Stimulated activated CD8-positive, alpha-beta memory T cell treated with anti-CD3 and anti-CD28 coated beads, Interleukin-2, amount 100 ng/mL, for 1 hour (primary cell): Measurements from ENCODE around the gene FHOD3.
"Not testable (repeated sequence)": the region's sequence is repeated elsewhere in the genome, so short reads cannot be mapped to it uniquely, and the experiment has no call there.

ENCODE experiments used
- DNase-seq, 2 donors: peaks; one replicate each; pipeline ENCODE4 v3.0.0-alpha.2; 2020; ENCODE audit warnings: low read depth in 2 of 2

The FHOD3 gene

DNA sequence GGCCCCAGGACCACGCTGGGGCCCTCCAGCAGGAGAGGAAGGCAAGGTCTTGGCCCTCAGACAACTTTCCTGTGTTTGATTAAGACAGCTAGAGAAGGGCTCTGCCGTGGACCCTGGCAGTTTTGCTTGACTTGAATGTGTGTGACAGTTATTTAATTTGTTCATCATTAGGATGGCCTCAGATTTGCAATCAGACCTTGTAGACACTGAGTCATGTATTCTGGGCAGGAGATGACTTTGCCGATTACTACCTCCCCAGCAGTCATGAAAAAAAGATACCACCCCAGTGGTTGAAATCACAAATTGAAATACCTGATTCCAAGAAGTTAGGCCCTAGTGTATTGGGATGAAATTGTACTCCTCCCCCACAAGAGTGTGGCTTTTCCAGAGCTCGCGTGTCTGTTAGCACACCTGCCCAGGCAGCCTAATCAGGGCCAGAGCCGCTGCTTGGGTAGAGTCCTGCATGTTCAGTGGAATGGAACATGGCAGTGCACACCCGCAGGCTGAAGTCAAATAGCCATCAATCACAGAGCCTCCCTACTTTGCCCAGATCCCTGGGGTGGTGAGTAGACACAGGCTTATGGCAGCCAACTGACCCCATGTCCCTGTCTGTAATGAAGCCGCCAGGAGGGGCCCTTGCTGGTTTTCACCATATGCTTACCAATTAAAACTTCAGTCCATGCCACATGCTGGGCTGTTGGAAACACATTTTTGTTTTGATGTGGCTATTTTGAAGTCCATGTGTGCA lies 408.8 kb downstream of the FHOD3 start:
- no peak for DNase-seq

DNA sequence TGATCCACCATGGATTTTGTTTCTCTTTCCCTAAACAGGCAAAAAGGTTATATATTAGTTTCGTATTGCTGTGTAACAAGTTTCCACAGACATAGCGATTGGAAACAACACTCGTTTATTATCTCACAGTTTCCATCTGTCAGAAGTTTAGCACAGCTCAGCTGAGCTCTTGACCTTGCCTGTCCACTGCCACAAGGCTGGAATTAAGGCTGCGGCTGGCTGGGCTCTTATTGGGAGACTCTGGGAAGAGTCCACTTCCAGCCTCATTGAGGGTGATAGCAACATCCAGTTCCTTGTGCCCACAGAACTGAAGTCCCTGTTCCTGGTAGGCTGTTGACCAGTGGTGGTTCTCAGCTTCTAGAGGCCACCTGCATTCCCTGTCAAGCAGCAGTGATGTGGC lies 410.9 kb downstream of the FHOD3 start:
- no peak for DNase-seq

DNA sequence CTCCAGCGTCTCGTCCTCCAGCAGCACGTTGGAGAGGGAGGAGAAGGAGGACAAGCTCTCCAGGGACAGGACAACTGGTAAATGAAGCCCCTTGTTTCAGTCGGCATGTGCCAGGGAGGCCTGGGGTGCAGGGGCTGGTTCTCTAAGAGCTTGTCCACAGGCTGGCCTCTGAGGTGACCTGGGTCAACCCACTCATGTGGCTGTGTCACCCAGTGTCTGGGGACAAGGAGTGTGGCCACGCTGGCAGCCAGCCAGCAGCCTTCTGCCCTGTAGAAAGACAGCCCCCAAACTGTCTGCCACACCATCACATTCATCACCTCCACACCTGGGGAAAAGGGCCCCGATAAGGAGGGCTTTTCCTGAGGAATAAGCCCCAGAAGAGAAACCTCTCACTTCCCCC lies 411.8 kb downstream of the FHOD3 start:
- DNase-seq: no peak

DNA sequence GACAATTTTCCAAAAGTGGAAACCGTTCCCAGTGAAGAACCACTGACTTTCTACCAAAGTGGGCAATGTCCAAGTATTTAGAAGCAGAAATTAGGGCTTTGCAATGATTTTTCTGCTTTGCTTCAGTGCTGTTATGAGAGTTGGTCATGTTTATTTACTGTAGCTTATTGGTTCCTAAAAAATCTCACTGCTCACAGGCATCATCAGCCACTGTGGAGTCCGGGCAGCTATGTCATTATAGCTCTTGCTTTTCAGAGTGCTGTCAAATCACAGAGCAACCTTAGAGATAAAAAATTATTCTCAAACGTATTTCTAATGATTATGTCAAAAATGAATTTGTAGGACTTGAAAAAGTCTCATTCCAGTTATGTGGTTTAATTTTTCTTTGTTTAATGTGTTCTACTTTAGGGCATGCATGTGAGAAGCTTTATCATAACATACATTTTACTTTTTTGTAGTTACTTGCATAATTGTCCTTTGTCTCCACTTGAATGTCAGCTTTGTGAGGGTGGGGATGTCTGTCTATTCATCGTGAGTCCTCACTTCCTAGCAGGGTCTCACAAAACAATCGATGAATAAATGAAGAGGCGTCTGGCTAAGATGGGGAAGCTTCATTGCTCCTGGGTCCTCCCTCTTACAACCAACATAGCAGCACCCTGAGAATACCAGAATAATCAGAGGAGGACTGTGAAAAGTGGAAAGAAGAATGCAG lies 413.7 kb downstream of the FHOD3 start:
- no peak for DNase-seq

DNA sequence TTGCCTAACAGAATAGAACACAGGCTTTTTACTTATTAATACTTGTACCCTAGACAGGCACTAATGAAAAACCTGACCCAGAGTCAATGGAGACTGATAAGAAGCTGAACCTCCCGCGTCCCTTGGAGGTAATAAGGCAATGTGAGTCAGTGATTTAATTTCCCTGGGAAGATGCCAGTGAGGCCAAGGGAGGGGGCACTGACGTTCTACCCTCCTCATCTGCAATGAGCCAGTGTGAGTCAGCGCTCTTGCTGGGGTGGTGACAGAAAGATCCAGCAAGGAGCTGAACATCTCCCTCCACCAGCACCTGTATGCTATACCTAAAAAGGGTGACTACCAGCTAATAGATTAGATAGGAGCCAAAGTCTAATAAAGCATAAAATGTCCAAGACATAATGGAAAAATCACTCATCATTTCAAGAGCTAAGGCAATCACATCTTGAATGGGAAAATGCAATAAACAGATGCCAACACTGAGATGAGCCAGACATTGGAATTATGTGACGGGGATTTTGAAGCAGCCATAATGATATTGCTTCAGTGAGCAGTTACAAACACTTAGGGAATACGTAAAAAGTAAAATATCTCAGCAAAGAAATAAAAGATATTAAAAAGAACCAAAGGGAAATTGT lies 414.4 kb downstream of the FHOD3 start:
- no peak for DNase-seq

DNA sequence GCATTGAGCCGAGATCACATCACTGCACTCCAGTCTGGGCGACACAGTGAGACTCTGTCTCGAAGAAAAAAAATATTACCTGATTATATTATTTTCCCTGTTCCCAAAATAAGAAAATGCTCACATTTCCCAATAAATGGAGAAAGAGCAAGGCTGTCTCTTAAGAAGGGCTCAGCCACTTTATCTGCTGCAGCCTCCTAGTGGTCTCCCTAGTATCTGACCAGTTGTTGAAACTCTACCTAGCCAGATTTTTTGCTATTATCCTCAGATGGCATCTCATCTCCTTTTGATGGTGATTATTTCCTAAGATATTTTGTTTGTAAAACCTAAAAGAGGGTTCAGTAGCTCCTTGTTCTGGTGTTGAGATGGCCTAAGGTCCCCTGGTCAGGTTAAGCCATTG lies 417.0 kb downstream of the FHOD3 start:
- DNase-seq: no peak

DNA sequence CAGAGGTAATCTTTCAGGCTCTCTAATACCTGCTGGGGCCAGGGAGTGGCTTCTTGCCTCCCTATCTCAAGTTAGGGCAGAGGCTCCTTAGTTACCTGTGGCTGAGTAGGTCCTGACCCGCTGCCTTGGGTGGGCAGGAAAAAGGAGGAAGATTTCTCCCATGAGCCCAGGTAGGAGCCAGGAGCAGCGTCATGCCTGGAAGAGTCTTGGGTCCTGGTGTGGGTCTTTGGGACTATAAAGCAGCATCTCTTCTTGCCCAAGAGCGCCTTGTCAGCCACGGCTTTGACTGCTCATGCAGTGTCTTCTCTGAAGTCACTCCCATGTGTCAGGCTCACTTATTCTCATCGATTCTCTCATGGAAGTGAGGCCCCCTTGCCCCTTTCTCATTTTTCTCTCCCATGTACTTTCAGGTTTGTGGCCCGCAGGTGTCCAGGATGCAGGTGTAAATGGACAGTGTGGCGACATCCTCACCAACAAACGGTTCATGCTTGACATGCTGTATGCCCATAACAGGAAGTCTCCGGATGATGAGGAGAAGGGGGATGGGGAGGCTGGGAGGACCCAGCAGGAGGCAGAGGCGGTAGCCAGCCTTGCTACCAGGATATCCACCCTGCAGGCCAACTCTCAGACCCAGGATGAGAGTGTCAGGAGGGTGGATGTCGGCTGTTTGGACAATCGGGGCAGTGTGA lies 420.1 kb downstream of the FHOD3 start:
- DNase-seq: no peak

DNA sequence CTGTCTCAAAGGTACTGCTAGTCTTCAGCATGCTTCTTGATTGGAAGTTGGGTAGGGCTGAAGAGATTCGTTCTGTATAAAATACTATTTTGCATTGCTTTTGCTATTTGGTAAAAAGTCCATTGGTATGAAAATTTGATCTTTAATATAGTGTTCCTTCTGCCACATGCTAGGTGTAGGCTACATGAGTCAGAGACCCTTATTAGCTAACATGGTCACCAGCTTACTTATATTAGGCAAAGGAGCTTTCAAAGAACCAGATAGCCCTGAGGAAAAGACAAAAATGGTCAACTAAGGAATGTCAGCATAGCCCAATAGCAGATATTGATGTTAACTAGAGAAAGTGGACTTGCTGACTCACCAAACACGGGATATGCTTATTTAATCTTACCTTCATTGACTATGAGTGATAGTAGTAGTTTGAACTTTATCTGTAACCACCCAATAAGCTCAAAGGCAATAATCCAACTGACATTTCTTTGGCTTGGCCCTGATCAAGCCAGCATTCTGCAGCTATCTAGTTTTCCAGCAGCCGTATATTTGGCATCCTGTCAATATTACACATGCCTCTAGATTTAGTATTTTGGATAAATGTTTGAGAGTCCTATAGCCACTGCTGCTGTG lies 421.3 kb downstream of the FHOD3 start:
- no peak for DNase-seq

DNA sequence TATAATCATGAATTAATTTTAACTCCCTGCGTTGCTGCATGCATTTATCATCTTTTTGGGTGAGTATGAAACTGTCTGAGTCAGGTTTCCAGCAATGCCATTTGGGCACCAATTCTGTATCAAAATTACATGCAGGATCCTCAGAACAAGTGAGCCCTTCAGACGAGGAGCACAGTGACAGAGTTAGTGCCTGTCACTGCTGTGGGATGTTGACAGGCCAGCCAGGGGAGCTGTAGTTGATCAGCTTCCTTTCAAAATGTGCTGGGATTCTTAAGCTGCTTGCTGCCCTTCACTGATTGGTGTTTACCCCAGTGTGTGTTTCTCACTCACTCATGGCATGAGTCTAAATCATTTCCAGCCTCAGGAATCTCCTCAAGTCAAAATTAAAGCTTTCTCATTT lies 422.1 kb downstream of the FHOD3 start:
- no peak for DNase-seq

DNA sequence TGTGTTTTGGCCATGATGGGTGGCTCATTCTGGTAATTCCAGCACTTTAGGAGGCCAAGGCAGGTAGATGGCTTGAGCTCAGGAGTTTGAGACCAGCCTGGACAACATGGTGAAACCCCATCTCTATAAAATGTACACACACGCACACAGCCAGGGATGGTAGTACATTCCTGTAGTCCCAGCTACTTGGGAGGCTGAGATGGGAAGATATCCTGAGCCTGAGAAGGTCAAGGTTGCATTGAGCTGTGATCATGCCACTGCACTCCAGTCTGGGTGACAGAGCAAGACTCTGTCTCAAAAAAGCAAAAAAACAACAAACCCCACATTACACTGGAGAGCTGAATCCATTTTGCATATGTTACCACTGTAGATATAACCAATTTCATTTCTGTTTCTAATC lies 423.8 kb downstream of the FHOD3 start:
- DNase-seq: not testable (repeated sequence)

DNA sequence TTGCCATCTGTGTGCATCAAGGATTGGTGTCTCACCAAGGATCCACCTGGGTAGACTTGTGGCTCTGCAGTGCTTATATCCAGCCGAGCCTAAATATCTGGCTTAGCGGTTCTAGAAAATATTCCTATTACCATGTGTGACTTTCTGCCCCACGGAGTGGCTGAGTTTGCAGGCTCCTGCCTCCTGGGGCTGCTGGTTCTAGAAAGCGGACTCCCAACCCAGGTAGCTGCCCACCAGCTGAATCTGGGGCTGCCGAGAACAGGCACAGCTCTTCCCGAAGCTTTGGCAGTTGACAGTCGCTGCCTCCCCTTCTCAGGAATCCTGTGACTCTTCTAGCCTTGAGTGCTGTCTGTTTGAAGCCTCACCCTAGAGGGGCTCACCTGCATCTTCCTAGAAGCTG lies 426.7 kb downstream of the FHOD3 start:
- DNase-seq: no peak

DNA sequence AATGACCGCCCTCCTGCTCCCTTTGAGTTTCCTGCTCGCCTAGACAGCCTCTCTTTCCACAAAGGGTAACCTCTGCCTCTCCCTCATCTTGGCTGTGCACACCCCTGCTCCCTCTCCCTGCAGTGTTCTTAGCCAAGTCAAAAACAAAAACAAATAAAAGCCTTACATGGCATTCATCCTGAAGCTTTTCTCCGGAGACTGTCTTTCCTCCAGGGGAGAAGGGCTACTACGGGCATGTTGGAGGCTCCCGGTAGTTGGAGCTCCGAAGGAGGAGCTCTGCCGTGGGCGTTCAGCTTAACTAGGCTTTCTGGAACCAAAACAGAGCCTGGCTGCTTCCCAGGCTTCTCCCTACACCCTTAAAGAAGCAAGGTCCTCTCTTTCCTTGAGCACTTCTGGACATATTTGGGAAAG lies 427.1 kb downstream of the FHOD3 start:
- no peak for DNase-seq

DNA sequence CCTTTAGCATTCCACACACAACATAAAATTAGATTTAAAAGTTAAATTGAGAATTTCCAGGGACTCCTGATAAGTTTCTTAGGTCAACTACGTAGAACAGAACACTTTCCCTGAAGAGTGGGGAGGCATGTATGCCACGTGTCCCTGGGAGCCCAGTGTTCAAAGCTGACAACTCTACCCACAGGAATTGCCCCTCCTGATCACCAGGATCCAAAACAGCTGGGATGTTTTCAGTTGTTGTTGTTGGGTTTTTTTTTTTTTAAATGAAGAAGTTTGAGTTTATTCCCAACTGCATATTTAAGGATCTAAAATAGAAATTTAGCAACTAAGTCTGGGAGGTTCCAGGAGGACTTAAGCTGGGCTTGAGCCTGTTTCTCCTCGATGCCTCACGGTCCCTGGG lies 430.8 kb downstream of the FHOD3 start:
- DNase-seq: no peak

DNA sequence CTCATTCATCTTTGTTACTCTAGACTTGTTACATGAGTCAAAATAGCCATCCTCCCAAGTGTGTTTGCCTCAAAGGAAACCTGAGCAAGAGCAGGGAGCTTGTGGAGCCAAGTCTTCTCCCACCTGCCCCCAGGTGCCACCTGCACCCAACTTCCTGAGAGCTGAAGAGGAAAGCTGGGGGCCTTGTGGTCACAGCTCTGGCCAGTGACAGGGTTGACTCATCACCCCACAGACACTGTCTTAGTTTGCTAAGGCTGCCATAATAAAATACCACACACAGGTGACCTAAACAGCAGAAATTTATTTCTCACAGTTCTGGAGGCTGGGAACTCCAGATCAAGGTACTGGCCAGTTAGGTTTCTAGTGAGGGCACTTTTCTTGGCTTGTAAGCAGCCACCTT lies 431.7 kb downstream of the FHOD3 start:
- no peak for DNase-seq

DNA sequence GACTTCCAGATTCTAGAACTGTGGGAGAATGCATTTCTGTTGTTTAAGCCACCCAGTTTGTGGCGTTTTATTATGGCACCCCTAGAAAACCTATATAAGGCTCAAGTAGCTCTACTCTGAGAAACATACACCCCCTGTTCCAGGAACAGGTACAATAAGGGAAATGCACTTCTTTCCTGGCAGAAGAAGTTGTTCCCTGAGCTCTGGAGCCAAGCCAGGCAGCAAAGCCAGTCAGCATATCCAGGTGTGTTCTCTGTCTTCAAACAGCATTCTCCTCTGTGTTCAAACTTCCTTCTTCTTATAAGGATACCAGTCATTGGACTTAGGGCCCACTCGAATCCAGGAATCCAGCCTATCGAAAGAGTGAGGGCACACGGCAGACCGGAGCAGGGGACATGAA lies 434.8 kb downstream of the FHOD3 start:
- no peak for DNase-seq

DNA sequence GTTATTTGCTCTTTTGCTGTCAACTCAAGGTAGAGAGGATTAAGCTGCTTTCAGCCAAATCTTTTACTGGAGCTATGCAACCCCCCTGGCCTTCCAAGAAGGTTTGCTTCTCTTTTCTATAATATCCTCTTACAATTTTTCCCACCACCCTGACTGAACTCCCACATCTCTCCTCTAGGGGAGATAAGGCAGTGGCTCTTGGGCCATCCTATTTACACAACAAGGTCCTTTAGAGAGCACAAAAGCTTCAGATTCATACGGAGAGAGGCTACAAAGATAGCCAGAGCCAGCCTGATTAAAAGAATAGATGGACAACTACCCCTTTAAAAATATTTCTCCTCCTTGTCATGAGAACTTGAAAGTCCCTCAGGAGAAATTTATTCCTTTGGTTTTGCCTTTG lies 435.6 kb downstream of the FHOD3 start:
- DNase-seq: no peak

DNA sequence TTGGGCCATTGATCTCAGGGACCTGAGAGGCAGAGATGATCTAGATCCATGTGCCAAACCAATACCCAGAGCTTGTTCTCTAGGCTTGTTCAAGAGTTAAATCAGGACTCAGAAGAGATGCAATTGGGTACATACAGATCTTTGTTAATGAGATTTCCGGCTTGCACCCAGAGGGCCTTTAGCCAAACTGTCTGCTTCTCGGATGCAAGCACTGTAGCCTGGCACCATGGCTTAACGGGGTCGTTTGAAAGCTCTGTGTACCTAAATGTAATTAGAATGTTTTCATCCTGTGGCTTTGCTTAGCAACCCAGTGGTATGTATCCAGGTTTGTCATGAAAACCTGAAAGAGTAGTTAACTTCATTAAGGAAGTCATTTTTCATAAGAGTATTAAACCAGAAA lies 437.1 kb downstream of the FHOD3 start:
- DNase-seq: no peak

DNA sequence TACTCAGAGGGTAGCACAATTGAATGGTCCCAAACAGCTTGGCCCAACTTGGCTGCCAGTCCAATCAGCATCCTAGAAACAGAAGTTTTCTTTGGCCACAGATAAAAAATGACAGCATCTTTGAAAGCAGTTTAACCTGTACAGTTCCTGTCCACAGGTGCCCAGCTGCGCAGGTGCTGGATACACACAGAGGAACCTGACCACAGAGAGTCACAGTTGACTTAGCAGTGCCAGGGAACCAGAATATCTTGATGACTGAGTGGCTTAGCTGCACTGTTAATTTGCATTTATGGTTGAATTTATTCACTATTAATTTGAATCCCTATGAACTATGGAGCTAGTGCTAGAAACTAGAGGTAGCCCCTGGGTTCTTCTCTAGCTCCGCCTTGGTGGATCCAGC lies 437.6 kb downstream of the FHOD3 start:
- DNase-seq: no peak

DNA sequence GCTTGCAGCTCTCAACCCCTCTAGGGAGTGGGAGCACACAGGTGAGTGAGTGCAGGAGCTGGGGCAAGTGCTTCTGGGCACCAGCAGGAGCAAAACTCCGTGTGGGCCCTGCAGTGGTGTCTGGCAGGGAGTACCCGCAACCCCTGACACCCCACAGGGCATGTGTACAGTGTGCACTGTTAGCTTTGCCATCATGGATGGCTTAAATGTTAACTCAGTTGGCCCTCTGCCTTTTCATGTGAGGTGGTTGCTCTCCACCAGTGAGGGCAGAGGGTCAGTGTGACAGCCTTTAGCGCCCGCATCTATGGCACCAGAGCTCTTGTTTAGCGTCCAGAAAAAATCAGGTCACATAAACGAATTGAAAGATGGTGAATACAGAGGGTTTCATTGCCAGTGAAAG lies 438.6 kb downstream of the FHOD3 start:
- no peak for DNase-seq

DNA sequence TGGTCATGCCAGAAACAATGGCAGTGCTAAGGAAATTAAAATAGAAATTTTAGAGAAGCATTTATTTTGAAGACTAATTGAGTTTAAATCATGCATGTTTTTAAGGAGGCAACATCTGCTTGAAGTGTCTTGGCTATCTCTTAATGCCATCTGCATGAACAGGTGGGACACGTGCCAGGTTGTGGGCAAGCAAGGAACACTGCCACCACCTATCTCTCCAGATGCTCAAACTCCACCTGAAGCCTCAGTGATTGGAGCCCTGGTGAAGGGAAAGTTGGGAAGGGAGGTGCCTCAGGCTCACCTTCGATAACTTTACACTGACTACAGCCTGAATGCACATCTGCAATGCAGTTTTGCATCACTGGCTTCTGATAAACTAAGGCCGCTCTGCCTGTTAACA lies 439.8 kb downstream of the FHOD3 start:
- no peak for DNase-seq

DNA sequence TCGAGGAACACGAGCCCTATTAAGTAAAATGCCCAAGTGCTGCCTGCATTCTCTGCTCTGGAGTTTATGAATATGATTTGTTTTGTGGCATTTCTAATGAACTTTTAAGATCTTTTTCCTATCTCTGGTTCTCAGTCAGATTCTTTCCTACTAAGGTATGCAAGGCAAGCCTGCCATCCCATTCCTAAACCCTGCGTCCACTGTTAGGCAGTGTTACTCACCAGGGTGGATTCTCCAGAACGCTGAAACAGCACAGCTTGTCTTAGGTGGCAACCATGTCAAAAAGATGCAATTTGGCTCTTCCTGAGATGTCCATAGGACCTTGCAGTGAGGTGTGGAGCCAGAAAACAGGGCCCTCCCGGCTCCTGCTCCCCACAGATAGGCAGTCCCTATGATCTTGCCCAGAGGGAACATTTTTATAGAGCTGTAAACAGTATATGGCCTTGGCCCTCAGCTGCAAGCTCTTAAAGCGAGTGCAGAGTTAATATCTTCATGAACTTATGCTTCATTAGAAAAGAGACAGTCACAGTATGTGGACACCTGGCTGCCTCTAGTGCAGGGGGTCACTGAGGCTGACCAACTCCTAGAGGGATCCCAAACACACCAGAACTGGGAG lies 446.9 kb downstream of the FHOD3 start:
- no peak for DNase-seq
